GM12801 (cell line): ENCODE measurements around the gene ATP8A2.

Experiments
- CTCF ChIP-seq: IDR thresholded peaks from one replicate; pipeline ENCODE4 v1.5.1; 2011; ENCODE audit warnings: control low read depth; ENCODE audit not compliant: insufficient read length; ENCODE audit errors: extremely low read depth

ATP8A2 gene

GRCh38 chr13:25415241-25415640 lies 43.5 kb downstream of the ATP8A2 start:
- TF ChIP-seq CTCF: no peak

GRCh38 chr13:25417535-25417934 lies 45.8 kb downstream of the ATP8A2 start:
- no peak for TF ChIP-seq CTCF

GRCh38 chr13:25420161-25420560 lies 48.4 kb downstream of the ATP8A2 start:
- no peak for TF ChIP-seq CTCF

GRCh38 chr13:25421612-25422011 lies 49.8 kb downstream of the ATP8A2 start:
- TF ChIP-seq CTCF: no peak

- no peak for TF ChIP-seq CTCF
Observed at GRCh38 chr13:25422153-25422552, 50.4 kb downstream of the ATP8A2 start.

- TF ChIP-seq CTCF: no peak
Observed at GRCh38 chr13:25423831-25424230, 52.1 kb downstream of the ATP8A2 start.

GRCh38 chr13:25429466-25429865 lies 57.7 kb downstream of the ATP8A2 start:
- no peak for TF ChIP-seq CTCF

GRCh38 chr13:25432691-25433090 lies 60.9 kb downstream of the ATP8A2 start:
- TF ChIP-seq CTCF: no peak
